GM19351 (cell line): Measurements from ENCODE around the gene SLC41A1.
"Not testable (repeated sequence)": the region's sequence is repeated elsewhere in the genome, so short reads cannot be mapped to it uniquely, and the experiment has no call there.

Source experiments
- ATAC-seq: cut with Tn5 transposase; IDR thresholded peaks from one replicate; pipeline ENCODE4 v1.9.1; 2021; ENCODE audit warnings: mild to moderate bottlenecking, moderate library complexity; ENCODE audit not compliant: unreplicated experiment

Gene SLC41A1

GRCh38 chr1:205823260-205823659 is 10.3 kb upstream of the SLC41A1 start:
- ATAC-seq: not testable (repeated sequence)

GRCh38 chr1:205822397-205822796 is 9.4 kb upstream of the SLC41A1 start:
- no peak for ATAC-seq

- no peak for ATAC-seq
Measured at GRCh38 chr1:205817988-205818387, 5.0 kb upstream of the SLC41A1 start.

GRCh38 chr1:205817364-205817763 is 4.4 kb upstream of the SLC41A1 start:
- no peak for ATAC-seq

GRCh38 chr1:205813755-205814058 is 709 bp upstream of the SLC41A1 start:
- no peak for ATAC-seq

GRCh38 chr1:205812271-205812877 is 624 bp downstream of the SLC41A1 start:
- no peak for ATAC-seq

- ATAC-seq: no peak
Measured at GRCh38 chr1:205811660-205812059, 1.3 kb downstream of the SLC41A1 start.

GRCh38 chr1:205810448-205811157 is 2.4 kb downstream of the SLC41A1 start:
- ATAC-seq: no peak

GRCh38 chr1:205809942-205810345 is 3.1 kb downstream of the SLC41A1 start:
- ATAC-seq: no peak

GRCh38 chr1:205809469-205809868 is 3.5 kb downstream of the SLC41A1 start:
- ATAC-seq: no peak

- no peak for ATAC-seq
Measured at GRCh38 chr1:205805082-205805711, 7.8 kb downstream of the SLC41A1 start.

- ATAC-seq: no peak
Measured at GRCh38 chr1:205804605-205805004, 8.4 kb downstream of the SLC41A1 start.

GRCh38 chr1:205803986-205804385 is 9.0 kb downstream of the SLC41A1 start:
- ATAC-seq: no peak

GRCh38 chr1:205802060-205802459 is 10.9 kb downstream of the SLC41A1 start:
- no peak for ATAC-seq

- ATAC-seq: no peak
Measured at GRCh38 chr1:205800981-205801703, 11.9 kb downstream of the SLC41A1 start.

GRCh38 chr1:205800427-205800826 is 12.6 kb downstream of the SLC41A1 start:
- ATAC-seq: no peak

GRCh38 chr1:205798577-205798976 is 14.4 kb downstream of the SLC41A1 start:
- ATAC-seq: no peak

GRCh38 chr1:205797168-205797567 is 15.8 kb downstream of the SLC41A1 start:
- ATAC-seq: no peak

GRCh38 chr1:205794011-205794730 is 18.8 kb downstream of the SLC41A1 start:
- peak; percentile 55 for ATAC-seq

- ATAC-seq: peak; percentile 15
Measured at GRCh38 chr1:205792961-205793673, 19.9 kb downstream of the SLC41A1 start.
